ENCODE measurements around the gene FRMD4B. TPM values are rescaled to one million over a fixed set of nuclear protein-coding genes. Genes with fewer than 3 reads are reported as not detected.

FRMD4B gene
- total and polyA plus RNA-seq, 10 of the 15 experiments (the other 5 are each of a cell fraction or from before 2014, with no cell fraction given), result 3.9 to 11.4 (median 8.0) TPM

DNA sequence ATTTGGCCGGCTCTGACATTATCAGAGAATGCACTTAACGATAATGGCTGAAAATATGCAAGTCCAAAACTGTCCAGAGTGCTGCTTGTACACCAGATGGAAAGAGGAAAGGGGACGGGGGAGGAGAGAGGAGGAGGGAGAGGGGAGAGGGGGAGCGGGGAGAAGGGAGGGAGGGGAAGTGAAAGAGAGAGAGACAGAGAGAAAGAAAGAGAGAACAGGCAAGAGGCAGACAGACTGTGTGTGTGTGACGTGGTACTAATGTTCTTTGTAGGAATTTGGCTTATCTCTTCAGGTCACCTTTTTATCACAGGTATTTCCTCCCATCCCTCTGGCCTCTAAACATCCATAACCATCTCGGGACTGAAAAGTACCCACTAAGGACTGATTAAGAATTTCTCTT, 188.4 kb downstream of the FRMD4B start:
- ChIA-PET POLR2A (no interaction called here), CTCF (interaction anchor here (0.6 to 3.8 kb wide), 3 partner anchors 28 to 109 kb away, joined by 3 to 16 read pairs (median 3); no protein-coding TSS in a partner anchor), SMC1A (ENCODE audit: uncharacterized antibody, unreplicated experiment) (interaction anchor here (6.5 kb wide), 1 partner anchor 35 kb away, joined by 48 read pairs; no protein-coding TSS in a partner anchor), RAD21 (ENCODE audit: unreplicated experiment) (interaction anchor here (0.6 to 3.6 kb wide), 2 partner anchors 35 to 126 kb away, joined by 3 to 17 read pairs; no protein-coding TSS in a partner anchor)
- no peak overlapping the region for H3K4me2 ChIP-seq (ENCODE audit: control insufficient read depth, insufficient read depth)
- in situ Hi-C loops (cut with MboI) (no loop called here), intact Hi-C loops (cut with micrococcal nuclease; ENCODE audit: unreplicated experiment) (no loop called here)
- TF ChIP-seq RB1 (IDR thresholded peaks at IDR 0.05; ENCODE audit: borderline replicate concordance), result no peak
- TF ChIP-seq WRNIP1 (IDR thresholded peaks at IDR 0.05; ENCODE audit: borderline replicate concordance, low read depth, low read length), result no peak
- TF ChIP-seq KLF5 (IDR thresholded peaks at IDR 0.05; ENCODE audit: partially characterized antibody), result no peak
- TF ChIP-seq GABPA (IDR thresholded peaks at IDR 0.05; ENCODE audit: low read depth), result no peak
- no peak for TF ChIP-seq EP300 (IDR thresholded peaks at IDR 0.05; ENCODE audit: borderline replicate concordance in 1 of 2, control insufficient read depth in 1 of 2, low read depth in 2 of 2, low read length in 2 of 2)
- no peak for TF ChIP-seq TARDBP (IDR thresholded peaks at IDR 0.05; ENCODE audit: borderline replicate concordance)
- no peak for TF ChIP-seq IKZF2 (IDR thresholded peaks at IDR 0.05)
- TF ChIP-seq BHLHE40 (IDR thresholded peaks at IDR 0.05; ENCODE audit: borderline replicate concordance in 1 of 2, low read depth in 2 of 2, low read length in 1 of 2), result no peak
- no peak for TF ChIP-seq SIX5 (IDR thresholded peaks at IDR 0.05; ENCODE audit: low read depth, low read length, severe bottlenecking)
- TF ChIP-seq SUZ12 (IDR thresholded peaks at IDR 0.05; ENCODE audit: unreplicated experiment), result no peak
- no peak for TF ChIP-seq ZZZ3 (IDR thresholded peaks at IDR 0.05; ENCODE audit: control insufficient read depth, insufficient read length, low read depth)
- no peak for TF ChIP-seq ESRRA (IDR thresholded peaks at IDR 0.05; ENCODE audit: low read length)
- TF ChIP-seq RFX5 (IDR thresholded peaks at IDR 0.05; ENCODE audit: low read depth, low read length), result no peak
- no peak for TF ChIP-seq FOXK2 (IDR thresholded peaks at IDR 0.05)
- TF ChIP-seq ZNF24 (IDR thresholded peaks at IDR 0.05), result no peak
- no peak for TF ChIP-seq EGR1 (IDR thresholded peaks at IDR 0.05; ENCODE audit: borderline replicate concordance in 1 of 2, low read depth in 2 of 2, low read length in 2 of 2)
- TF ChIP-seq, protein P1, sequence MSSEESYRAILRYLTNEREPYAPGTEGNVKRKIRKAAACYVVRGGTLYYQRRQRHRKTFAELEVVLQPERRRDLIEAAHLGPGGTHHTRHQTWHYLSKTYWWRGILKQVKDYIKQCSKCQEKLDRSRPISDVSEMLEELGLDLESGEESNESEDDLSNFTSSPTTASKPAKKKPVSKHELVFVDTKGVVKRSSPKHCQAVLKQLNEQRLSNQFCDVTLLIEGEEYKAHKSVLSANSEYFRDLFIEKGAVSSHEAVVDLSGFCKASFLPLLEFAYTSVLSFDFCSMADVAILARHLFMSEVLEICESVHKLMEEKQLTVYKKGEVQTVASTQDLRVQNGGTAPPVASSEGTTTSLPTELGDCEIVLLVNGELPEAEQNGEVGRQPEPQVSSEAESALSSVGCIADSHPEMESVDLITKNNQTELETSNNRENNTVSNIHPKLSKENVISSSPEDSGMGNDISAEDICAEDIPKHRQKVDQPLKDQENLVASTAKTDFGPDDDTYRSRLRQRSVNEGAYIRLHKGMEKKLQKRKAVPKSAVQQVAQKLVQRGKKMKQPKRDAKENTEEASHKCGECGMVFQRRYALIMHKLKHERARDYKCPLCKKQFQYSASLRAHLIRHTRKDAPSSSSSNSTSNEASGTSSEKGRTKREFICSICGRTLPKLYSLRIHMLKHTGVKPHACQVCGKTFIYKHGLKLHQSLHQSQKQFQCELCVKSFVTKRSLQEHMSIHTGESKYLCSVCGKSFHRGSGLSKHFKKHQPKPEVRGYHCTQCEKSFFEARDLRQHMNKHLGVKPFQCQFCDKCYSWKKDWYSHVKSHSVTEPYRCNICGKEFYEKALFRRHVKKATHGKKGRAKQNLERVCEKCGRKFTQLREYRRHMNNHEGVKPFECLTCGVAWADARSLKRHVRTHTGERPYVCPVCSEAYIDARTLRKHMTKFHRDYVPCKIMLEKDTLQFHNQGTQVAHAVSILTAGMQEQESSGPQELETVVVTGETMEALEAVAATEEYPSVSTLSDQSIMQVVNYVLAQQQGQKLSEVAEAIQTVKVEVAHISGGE (CRISPR knock-in tag; IDR thresholded peaks at IDR 0.05), result no peak
- no peak for TF ChIP-seq MTA3 (IDR thresholded peaks at IDR 0.05; ENCODE audit: borderline replicate concordance, low read length)
- TF ChIP-seq ZSCAN29 (IDR thresholded peaks at IDR 0.05), result no peak
- TF ChIP-seq TBL1XR1 (IDR thresholded peaks at IDR 0.05; ENCODE audit: low read depth, low read length), result no peak
- no peak for DNase-seq (ENCODE audit: low read depth, low spot score)
- no peak for FAIRE-seq
- BruUV-seq (replicated peaks), result no TSS peak
- H3K4me3 ChIP-seq, result no peak overlapping the region
- no peaks in the 10 kb centered on the region for H3K9me3 ChIP-seq (replicated peaks; ENCODE audit: control insufficient read depth, insufficient read depth, low read length)
- H4K20me1 ChIP-seq (ENCODE audit: control insufficient read depth, insufficient read depth), result no peaks in the 10 kb centered on the region
- H3K79me2 ChIP-seq (ENCODE audit: control insufficient read depth, insufficient read depth, low read length), result no peaks in the 10 kb centered on the region
- no peaks in the 10 kb centered on the region for H3K36me3 ChIP-seq (ENCODE audit: control insufficient read depth in 2 of 2, insufficient read depth in 2 of 2, low read length in 1 of 2)
- no peak overlapping the region for H2AFZ ChIP-seq (ENCODE audit: control insufficient read depth, low read depth, low read length)
- WGBS (ENCODE audit: insufficient coverage, insufficient replicate concordance, low lambda C conversion rate, missing lambda C conversion rate), result 52% methylated on average over 5 of the region's 6 CpGs
- no peak for ATAC-seq
- no peaks in the 10 kb centered on the region for H3K27me3 ChIP-seq (replicated peaks in 1 of 2; ENCODE audit: control insufficient read depth in 2 of 2, insufficient read depth in 2 of 2, low read length in 1 of 2)
- H3K9ac ChIP-seq (ENCODE audit: control insufficient read depth, insufficient read depth, low read length), result no peak overlapping the region
- H3K4me1 ChIP-seq (ENCODE audit: control insufficient read depth, insufficient read depth, low read length), result no peaks in the 10 kb centered on the region
- no peak overlapping the region for H3K27ac ChIP-seq (ENCODE audit: control insufficient read depth, insufficient read depth)
